Measurements from ENCODE around the gene CEND1.

- TF ChIP-seq FOXA1 (IDR thresholded peaks at IDR 0.05): no peak
- TF ChIP-seq FOXA1 (CRISPR knock-in tag; IDR thresholded peaks at IDR 0.05): no peak
- TF ChIP-seq ARID5B (CRISPR knock-in tag; IDR thresholded peaks at IDR 0.05): no peak
- no peak for TF ChIP-seq RAD21 (CRISPR knock-in tag; IDR thresholded peaks at IDR 0.05)
- no peak for TF ChIP-seq YY1 (IDR thresholded peaks at IDR 0.05; ENCODE audit: insufficient read depth, insufficient replicate concordance, low read depth, low read length)
- no peak for TF ChIP-seq SMC3 (IDR thresholded peaks at IDR 0.05; ENCODE audit: low read length)
- TF ChIP-seq CTCF (CRISPR knock-in tag; IDR thresholded peaks at IDR 0.05): no peak
- no peak for TF ChIP-seq JUND (CRISPR knock-in tag; IDR thresholded peaks at IDR 0.05)
- no peak for TF ChIP-seq HINFP (CRISPR knock-in tag; IDR thresholded peaks at IDR 0.05; ENCODE audit: low read depth)
- TF ChIP-seq RFX5 (IDR thresholded peaks at IDR 0.05; ENCODE audit: low read depth, low read length): no peak
- TF ChIP-seq HDAC2 (CRISPR knock-in tag; IDR thresholded peaks at IDR 0.05): no peak
- TF ChIP-seq POLR2A (IDR thresholded peaks at IDR 0.05; ENCODE audit: insufficient read depth in 1 of 2, low read depth in 2 of 2, low read length in 2 of 2): no peak
- TF ChIP-seq ZNF143 (CRISPR knock-in tag; IDR thresholded peaks at IDR 0.05): no peak
Observed at GRCh38 chr11:765802-766091, 24.1 kb downstream of the CEND1 start.

Data from HepG2 (cell line).